ENCODE measurements around the gene HOXD10.

The HOXD10 gene

DNA sequence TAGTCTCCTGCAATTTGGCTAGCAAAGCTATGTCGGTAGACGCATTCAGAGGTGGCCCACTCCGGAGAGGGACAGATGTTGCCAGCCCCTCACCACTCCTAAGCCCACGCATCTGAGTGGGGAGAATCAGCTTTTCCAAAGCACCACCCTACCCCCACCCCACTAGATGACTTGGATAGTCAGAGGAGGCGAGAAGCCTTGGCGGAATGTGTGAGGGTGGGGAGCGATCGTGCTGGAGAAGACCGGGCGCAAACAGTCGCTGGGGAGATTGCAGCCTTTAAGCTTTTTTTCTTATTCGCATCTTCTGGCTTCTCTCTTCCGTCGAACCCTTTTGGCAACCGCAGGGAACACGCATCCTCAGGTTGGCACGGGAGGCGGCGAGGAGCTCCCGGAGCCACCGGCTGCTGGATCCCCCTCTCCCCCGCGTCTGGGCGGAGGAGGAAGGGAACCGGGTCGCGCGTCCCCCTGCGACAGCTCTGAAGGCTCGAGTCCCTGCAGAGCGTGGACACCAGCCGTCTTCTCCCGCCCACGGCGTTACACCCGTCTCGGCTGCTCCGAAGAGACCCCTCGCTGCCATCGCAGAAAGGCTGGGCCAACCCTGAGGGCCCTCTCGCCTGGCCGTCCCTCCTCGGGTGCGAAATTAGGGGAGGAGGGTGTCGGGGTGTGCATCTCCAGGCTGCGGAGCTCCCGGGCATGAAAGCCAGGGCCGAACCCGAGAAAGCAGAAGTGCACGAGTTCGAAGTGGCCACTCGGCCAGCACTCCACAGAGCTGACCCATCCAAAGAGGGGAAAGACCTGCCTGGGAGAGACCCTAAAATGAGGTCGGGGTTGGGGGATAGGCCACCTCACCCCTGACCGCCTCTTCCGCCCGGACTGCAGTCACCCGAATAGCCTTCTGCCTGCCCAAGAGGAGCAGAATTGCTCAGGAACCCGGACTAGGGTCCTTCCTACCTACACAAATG, 45.0 kb upstream of the HOXD10 start (continued):
- TF ChIP-seq, protein P1, sequence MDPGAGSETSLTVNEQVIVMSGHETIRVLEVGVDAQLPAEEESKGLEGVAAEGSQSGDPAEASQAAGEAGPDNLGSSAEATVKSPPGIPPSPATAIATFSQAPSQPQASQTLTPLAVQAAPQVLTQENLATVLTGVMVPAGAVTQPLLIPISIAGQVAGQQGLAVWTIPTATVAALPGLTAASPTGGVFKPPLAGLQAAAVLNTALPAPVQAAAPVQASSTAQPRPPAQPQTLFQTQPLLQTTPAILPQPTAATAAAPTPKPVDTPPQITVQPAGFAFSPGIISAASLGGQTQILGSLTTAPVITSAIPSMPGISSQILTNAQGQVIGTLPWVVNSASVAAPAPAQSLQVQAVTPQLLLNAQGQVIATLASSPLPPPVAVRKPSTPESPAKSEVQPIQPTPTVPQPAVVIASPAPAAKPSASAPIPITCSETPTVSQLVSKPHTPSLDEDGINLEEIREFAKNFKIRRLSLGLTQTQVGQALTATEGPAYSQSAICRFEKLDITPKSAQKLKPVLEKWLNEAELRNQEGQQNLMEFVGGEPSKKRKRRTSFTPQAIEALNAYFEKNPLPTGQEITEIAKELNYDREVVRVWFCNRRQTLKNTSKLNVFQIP (CRISPR knock-in tag; IDR thresholded peaks at IDR 0.05; ENCODE audit: borderline replicate concordance, low read depth) = no peak
- TF ChIP-seq, protein P2, sequence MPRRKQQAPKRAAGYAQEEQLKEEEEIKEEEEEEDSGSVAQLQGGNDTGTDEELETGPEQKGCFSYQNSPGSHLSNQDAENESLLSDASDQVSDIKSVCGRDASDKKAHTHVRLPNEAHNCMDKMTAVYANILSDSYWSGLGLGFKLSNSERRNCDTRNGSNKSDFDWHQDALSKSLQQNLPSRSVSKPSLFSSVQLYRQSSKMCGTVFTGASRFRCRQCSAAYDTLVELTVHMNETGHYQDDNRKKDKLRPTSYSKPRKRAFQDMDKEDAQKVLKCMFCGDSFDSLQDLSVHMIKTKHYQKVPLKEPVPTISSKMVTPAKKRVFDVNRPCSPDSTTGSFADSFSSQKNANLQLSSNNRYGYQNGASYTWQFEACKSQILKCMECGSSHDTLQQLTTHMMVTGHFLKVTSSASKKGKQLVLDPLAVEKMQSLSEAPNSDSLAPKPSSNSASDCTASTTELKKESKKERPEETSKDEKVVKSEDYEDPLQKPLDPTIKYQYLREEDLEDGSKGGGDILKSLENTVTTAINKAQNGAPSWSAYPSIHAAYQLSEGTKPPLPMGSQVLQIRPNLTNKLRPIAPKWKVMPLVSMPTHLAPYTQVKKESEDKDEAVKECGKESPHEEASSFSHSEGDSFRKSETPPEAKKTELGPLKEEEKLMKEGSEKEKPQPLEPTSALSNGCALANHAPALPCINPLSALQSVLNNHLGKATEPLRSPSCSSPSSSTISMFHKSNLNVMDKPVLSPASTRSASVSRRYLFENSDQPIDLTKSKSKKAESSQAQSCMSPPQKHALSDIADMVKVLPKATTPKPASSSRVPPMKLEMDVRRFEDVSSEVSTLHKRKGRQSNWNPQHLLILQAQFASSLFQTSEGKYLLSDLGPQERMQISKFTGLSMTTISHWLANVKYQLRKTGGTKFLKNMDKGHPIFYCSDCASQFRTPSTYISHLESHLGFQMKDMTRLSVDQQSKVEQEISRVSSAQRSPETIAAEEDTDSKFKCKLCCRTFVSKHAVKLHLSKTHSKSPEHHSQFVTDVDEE (CRISPR knock-in tag; IDR thresholded peaks at IDR 0.05) = no peak
- TF ChIP-seq TOX (CRISPR knock-in tag; IDR thresholded peaks at IDR 0.05; ENCODE audit: borderline replicate concordance) = no peak
- no peak for TF ChIP-seq ARNTL (CRISPR knock-in tag; IDR thresholded peaks at IDR 0.05; ENCODE audit: borderline replicate concordance, low read depth)

DNA sequence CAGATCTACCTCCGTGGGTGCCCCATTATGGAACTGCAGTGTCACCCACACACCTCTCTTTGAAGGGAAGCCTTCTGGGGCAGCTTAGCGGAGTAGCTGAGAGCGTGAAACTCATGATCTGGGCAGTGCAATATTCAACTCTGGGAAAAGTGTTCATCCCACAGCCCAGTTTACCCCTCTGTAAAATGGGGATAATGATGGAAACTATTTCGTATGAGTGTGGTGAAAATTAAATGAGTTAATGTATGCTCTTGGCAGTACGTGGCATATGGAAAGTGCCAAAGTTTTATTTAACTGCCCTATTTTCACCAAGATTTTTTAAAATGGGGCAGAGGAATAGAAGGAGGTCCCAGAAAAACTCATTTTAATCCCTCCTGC, 44.3 kb upstream of the HOXD10 start:
- TF ChIP-seq OSR1 (CRISPR knock-in tag; IDR thresholded peaks at IDR 0.05) (no peak), BACH2 (CRISPR knock-in tag; IDR thresholded peaks at IDR 0.05; ENCODE audit: borderline replicate concordance) (no peak), RARB (CRISPR knock-in tag; IDR thresholded peaks at IDR 0.05) (no peak)
- TF ChIP-seq, protein P2 (CRISPR knock-in tag; IDR thresholded peaks at IDR 0.05) = no peak

DNA sequence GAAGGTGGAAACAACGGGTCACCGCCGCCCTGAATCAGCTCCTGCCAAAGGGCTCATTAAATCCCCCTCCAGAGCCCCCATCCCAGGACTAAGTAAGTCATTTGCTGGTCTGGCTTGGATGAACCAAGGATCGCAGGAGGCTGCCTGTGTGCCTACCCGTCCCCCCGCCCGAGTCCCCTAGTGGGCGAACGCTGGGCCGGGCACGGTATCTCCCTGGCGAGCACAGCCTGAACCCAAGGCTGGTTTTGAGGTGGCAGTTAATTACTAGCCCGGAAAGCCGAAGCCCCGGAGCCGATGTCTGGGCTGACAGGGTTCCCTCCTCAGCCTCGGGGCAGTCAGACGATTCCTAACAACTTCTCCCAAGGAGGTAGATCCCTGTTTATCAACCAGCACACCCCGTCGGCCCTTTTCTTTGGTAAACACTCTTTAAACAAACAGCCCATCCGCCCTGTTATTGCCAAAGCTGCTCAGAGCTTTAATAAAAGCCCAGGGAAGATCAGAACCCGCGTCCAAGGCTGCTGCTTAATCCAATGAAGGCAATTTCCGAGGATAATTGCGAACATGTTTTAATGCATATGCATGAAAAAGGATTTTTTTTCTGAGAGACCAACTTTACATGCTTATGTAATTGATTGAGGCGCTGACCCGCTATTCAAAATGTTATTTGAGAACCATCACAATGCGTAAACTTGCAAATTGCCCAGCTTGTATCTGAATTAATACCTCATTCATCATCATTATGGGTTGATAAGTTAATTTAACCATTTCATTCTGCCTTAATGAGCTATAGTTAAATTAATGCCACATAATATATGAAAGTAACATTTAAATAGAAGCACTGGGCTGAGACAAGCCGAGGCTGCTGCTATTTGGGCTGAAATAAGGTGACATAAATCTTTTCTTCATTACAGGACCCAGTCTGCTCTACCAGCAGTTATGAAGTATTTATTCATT, 43.4 kb upstream of the HOXD10 start:
- no peak for ATAC-seq
- no peak for TF ChIP-seq PPARA (CRISPR knock-in tag; IDR thresholded peaks at IDR 0.05; ENCODE audit: borderline replicate concordance)
- no peak for TF ChIP-seq ZNF565 (CRISPR knock-in tag; conservative IDR thresholded peaks at IDR 0.05; ENCODE audit: low read depth)
- TF ChIP-seq TOX (CRISPR knock-in tag; IDR thresholded peaks at IDR 0.05; ENCODE audit: borderline replicate concordance) = no peak
- no peak for TF ChIP-seq SNAI2 (CRISPR knock-in tag; IDR thresholded peaks at IDR 0.05)
- TF ChIP-seq TCF4 (CRISPR knock-in tag; IDR thresholded peaks at IDR 0.05; ENCODE audit: borderline replicate concordance) = no peak
- TF ChIP-seq ZFP30 (CRISPR knock-in tag; IDR thresholded peaks at IDR 0.05) = no peak
- TF ChIP-seq ZC3H10 (CRISPR knock-in tag; IDR thresholded peaks at IDR 0.05) = no peak

More for the DNA sequence above, 44.3 kb upstream of the HOXD10 start:
- no peak for ATAC-seq

DNA sequence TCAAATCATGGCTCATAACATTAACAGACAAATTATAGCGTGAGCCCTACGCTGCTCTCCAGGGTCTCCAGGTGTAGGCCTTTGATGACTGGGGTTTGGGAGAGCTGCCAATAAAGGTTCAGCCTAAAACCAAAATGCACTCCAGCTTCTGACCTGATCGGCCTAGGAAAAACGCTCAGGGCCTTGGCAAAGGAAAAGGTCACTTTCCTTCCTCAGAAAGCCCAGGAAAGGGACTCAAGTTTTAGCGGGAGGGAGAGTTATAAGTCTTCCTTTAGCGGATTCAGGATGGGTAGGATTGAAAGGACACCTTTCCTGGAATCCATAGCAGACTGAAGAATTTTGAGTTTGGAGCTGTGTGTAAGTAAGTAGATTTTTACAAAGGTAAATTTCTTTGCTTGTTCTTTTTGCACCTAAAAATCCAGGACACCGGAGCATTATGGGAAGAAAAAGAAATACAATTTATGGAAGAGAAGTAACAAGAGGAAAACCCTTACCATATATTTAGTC, 41.6 kb upstream of the HOXD10 start:
- ATAC-seq = no peak
- no peak for TF ChIP-seq TCF4 (CRISPR knock-in tag; IDR thresholded peaks at IDR 0.05; ENCODE audit: borderline replicate concordance)
- no peak for TF ChIP-seq ARNTL (CRISPR knock-in tag; IDR thresholded peaks at IDR 0.05; ENCODE audit: borderline replicate concordance, low read depth)
- TF ChIP-seq ZFP30 (CRISPR knock-in tag; IDR thresholded peaks at IDR 0.05) = no peak
- TF ChIP-seq RARB (CRISPR knock-in tag; IDR thresholded peaks at IDR 0.05) = no peak
- no peak for TF ChIP-seq ZNF8 (CRISPR knock-in tag; IDR thresholded peaks at IDR 0.05)
- no peak for TF ChIP-seq BACH2 (CRISPR knock-in tag; IDR thresholded peaks at IDR 0.05; ENCODE audit: borderline replicate concordance)
- TF ChIP-seq, protein P2 (CRISPR knock-in tag; IDR thresholded peaks at IDR 0.05) = no peak
- TF ChIP-seq ZFP3 (CRISPR knock-in tag; IDR thresholded peaks at IDR 0.05) = no peak
- TF ChIP-seq ZC3H10 (CRISPR knock-in tag; IDR thresholded peaks at IDR 0.05) = no peak
- TF ChIP-seq CSDC2 (CRISPR knock-in tag; IDR thresholded peaks at IDR 0.05) = no peak
- TF ChIP-seq TOX (CRISPR knock-in tag; IDR thresholded peaks at IDR 0.05; ENCODE audit: borderline replicate concordance) = no peak
- TF ChIP-seq PPARA (CRISPR knock-in tag; IDR thresholded peaks at IDR 0.05; ENCODE audit: borderline replicate concordance) = no peak
- TF ChIP-seq, protein P3, sequence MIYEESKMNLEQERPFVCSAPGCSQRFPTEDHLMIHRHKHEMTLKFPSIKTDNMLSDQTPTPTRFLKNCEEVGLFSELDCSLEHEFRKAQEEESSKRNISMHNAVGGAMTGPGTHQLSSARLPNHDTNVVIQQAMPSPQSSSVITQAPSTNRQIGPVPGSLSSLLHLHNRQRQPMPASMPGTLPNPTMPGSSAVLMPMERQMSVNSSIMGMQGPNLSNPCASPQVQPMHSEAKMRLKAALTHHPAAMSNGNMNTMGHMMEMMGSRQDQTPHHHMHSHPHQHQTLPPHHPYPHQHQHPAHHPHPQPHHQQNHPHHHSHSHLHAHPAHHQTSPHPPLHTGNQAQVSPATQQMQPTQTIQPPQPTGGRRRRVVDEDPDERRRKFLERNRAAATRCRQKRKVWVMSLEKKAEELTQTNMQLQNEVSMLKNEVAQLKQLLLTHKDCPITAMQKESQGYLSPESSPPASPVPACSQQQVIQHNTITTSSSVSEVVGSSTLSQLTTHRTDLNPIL (CRISPR knock-in tag; IDR thresholded peaks at IDR 0.05; ENCODE audit: low read depth) = no peak
- TF ChIP-seq ISL1 (CRISPR knock-in tag; IDR thresholded peaks at IDR 0.05) = no peak
- no peak for TF ChIP-seq GLIS3 (CRISPR knock-in tag; IDR thresholded peaks at IDR 0.05)
